PC-3 (cell line): Measurements from ENCODE around the gene FSTL5.

Source experiments
- CTCF ChIP-seq: fragments of 300-600 bp; sonication (generic); conservative IDR thresholded peaks from 2 replicates; pipeline ENCODE4 v1.5.1; 2017; ENCODE audit warnings: antibody characterized with exemption, low read depth, mild to moderate bottlenecking, low read length
- EZH2 ChIP-seq: fragments of 300-600 bp; sonication (generic); IDR thresholded peaks from one replicate; pipeline ENCODE4 v1.6.1; 2017; ENCODE audit warnings: antibody characterized with exemption, mild to moderate bottlenecking, low read length; ENCODE audit not compliant: unreplicated experiment
- EZH2phosphoT487 ChIP-seq: fragments of 300-600 bp; sonication (generic); IDR thresholded peaks from 2 replicates; pipeline ENCODE4 v1.6.1; 2018; ENCODE audit warnings: mild to moderate bottlenecking, antibody characterized with exemption, low read length, borderline replicate concordance

GRCh38 chr4:161919442-161920220 lies 244.2 kb downstream of the FSTL5 start:
- TF ChIP-seq EZH2, result no peak
- TF ChIP-seq CTCF, result no peak
- TF ChIP-seq EZH2phosphoT487, result no peak
